ENCODE measurements around the gene MTA1.

DNA sequence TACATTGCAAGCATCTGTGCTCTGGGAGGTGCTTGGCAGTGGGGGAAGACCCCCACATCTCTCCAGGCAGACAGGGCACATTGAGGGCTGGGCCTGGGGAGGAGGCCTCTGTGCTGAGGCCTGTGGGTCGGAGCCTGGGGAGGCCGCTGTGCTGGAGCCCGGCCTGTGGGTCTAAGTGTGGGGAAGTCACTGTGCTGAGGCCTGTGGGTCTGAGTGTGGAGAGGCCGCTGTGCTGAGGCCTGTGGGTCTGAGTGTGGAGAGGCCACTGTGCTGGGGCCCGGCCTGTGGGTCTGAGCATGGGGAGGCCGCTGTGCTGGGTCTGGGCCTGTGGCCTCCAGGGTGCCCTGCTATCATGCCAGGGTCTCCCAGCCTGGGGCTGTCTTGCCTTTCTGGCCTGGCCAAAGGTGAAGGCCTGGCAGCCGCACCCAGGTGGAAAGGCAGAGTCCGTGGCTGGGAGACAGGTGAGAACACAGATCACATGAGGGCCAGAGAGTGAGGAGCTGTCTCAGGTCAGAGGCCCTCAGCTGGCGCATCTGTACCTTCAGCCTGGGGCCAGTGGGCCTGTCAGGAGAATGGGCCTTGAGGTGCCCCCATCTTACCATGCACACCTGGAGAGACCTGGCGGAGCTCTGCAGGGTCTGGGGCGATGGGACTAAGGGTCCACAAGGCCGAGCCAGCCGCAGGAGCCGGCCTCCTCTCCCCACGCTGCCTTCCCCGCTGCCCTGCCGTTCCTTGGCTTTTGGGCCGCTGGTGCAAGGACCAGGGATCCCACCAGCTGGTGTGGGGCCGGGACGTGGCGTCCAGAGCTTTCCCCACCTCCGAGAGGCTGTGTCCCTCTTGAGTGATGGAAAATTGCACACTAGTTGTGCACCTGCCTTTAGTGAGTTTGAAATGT is 36.4 kb downstream of the MTA1 start:
- TF ChIP-seq POLR2A (IDR thresholded peaks at IDR 0.05) (no peak), CTCF (IDR thresholded peaks at IDR 0.05) (no peak), POLR2AphosphoS5 (IDR thresholded peaks at IDR 0.05) (no peak), EP300 (IDR thresholded peaks at IDR 0.05) (no peak)

All from upper lobe of left lung (tissue), 4 donors.